BE2C (cell line): ENCODE results near the gene CCDC191.
A peak's percentile ranks its signal among the peaks of the same experiment; 100 is the strongest.

Experiments
- DNase-seq: peaks from one replicate; pipeline ENCODE4 v3.0.0-alpha.2; 2020
- H3K27me3 ChIP-seq: fragments of 250-450 bp; sonication (Bioruptor Pico); 2 replicates; pipeline ENCODE4 v1.5.1; 2020; ENCODE audit warnings: mild to moderate bottlenecking
- H3K36me3 ChIP-seq: fragments of 250-450 bp; sonication (Bioruptor Pico); 2 replicates; pipeline ENCODE4 v1.5.1; 2020; ENCODE audit warnings: mild to moderate bottlenecking
- H3K4me1 ChIP-seq: fragments of 250-450 bp; sonication (Bioruptor Pico); 2 replicates; pipeline ENCODE4 v1.5.1; 2020
- H3K4me3 ChIP-seq: 2 replicates; pipeline ENCODE4 v1.5.1; 2011; ENCODE audit warnings: low read depth, low read length
- H3K9me3 ChIP-seq: fragments of 250-450 bp; sonication (Bioruptor Pico); 2 replicates; pipeline ENCODE4 v1.5.1; 2020
- TF ChIP-seq, protein P1 (sequence below): IDR thresholded peaks from 2 replicates; pipeline ENCODE4 v1.5.1; 2012; ENCODE audit warnings: mild to moderate bottlenecking, low read depth, low read length

Gene CCDC191

DNA sequence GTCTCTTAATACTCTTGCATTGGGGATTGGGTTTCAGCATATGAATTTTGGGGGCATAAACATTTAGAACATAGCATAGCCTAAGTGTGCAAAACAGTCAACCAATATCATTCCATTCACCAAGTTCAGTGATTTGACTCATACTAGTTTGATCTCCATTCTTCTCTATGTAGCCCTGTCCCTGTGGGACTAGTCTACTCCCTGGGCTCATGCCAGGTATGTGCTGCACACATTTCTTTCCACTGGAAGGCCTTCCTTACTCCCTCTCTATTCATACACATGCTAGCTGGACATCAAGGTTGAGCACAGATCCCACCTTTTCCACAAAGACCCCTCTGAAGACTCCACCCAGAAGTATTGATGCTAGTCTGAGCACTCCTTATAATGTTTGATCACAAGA, 103.4 kb downstream of the CCDC191 start:
- no peak for DNase-seq
- H3K4me1 ChIP-seq = no peaks in the 10 kb centered on the region
- H3K9me3 ChIP-seq = no peaks in the 10 kb centered on the region
- no peak overlapping the region for H3K4me3 ChIP-seq
- H3K27me3 ChIP-seq = peaks cover 72% of the 10 kb centered on the region
- TF ChIP-seq, protein P1, sequence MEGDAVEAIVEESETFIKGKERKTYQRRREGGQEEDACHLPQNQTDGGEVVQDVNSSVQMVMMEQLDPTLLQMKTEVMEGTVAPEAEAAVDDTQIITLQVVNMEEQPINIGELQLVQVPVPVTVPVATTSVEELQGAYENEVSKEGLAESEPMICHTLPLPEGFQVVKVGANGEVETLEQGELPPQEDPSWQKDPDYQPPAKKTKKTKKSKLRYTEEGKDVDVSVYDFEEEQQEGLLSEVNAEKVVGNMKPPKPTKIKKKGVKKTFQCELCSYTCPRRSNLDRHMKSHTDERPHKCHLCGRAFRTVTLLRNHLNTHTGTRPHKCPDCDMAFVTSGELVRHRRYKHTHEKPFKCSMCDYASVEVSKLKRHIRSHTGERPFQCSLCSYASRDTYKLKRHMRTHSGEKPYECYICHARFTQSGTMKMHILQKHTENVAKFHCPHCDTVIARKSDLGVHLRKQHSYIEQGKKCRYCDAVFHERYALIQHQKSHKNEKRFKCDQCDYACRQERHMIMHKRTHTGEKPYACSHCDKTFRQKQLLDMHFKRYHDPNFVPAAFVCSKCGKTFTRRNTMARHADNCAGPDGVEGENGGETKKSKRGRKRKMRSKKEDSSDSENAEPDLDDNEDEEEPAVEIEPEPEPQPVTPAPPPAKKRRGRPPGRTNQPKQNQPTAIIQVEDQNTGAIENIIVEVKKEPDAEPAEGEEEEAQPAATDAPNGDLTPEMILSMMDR = no peak
- H3K36me3 ChIP-seq = no peaks in the 10 kb centered on the region

DNA sequence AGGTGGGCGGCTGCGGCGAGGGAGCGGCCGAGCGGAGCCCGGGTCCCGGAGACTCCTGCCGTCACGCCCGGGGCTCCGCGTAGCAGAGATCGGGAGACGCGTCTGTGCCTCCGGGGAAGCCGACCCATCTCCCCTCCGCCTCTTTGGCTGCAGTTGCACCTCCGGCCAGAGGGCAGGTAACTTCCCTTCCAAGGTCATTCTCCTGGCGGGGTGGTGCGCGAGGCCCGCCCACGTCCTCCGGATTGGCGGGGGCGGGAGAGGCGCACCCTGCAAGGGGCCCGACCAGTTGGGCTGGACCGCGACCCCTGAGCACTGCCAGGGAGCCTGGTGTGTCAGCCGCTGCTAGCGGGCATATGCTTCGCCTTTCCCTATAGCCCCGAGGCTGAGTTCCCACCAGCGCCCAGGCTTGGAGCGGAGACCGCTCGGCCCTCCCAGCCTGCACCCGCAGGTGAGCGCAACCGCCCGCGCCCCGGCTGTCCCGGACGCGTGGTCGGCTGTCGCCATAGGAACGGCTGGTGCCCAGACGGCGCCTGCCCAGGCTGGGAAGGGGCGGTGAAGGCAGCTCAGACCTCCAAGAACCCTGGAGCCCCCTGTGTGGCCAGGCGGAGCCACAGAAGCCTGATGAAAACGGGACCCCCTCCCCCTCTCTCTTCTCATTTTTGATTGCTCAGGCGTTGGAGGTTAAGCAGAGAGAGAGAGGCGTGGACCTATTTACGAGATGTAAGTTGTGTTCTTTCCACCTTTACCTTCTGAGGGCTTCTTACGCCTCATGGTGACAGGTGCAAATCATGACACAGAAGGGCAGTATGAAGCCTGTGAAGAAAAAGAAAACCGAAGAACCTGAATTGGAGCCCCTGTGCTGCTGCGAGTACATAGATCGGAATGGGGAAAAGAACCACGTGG, 108.1 kb downstream of the CCDC191 start:
- H3K9me3 ChIP-seq = no peaks in the 10 kb centered on the region
- H3K27me3 ChIP-seq = peaks cover 96% of the 10 kb centered on the region
- peak overlapping the region; percentile 32 for H3K4me3 ChIP-seq
- peak; percentile 17 for DNase-seq
- no peaks in the 10 kb centered on the region for H3K4me1 ChIP-seq
- no peaks in the 10 kb centered on the region for H3K36me3 ChIP-seq
- TF ChIP-seq, protein P1 = no peak

DNA sequence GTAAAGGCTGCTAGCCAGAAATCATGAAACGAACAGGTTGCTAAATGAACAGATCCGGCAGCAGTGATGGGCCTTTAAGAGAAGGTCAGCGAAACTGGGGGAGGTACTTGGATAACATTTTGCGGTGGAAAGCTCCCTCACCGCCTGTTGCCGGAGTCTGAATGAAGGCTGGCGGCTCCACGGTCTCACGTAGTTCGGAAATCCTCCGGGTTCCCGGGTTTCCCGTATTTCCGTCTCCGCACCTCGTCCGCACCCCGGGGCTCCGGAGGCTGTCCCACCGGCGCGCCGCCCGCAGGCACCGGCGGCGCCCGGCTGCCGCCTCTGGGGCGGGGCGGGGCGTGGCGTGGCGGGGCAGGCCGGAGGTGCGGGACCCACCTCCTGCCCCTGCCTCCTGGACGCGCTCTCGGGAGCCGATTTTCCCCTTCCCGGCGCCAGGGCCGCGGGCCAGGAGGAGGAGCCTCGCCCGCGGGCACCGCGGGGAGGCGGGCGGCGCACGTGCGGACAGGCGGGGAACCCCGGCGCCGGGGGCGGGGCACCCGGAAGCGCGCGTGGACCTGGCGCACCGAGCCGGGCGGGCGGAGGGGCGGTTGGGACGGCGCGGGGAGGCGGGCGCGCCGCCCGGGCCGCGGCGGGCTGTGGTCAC, 108.8 kb downstream of the CCDC191 start, which contains the start of gene ZDHHC23:
ZDHHC23 (plus strand) TSS at position 642 of the 643 bp plus-strand sequence. CDS start 790 bp downstream, outside the sequence.
- Histone ChIP-seq H3K27me3 (peaks cover 95% of the 10 kb centered on the region), H3K9me3 (no peaks in the 10 kb centered on the region), H3K4me3 (peak within 1 kb of the TSS; percentile 32), H3K36me3 (no peaks in the 10 kb centered on the region), H3K4me1 (no peaks in the 10 kb centered on the region)
- DNase-seq = peak; percentile 37
- TF ChIP-seq, protein P1 = no peak

DNA sequence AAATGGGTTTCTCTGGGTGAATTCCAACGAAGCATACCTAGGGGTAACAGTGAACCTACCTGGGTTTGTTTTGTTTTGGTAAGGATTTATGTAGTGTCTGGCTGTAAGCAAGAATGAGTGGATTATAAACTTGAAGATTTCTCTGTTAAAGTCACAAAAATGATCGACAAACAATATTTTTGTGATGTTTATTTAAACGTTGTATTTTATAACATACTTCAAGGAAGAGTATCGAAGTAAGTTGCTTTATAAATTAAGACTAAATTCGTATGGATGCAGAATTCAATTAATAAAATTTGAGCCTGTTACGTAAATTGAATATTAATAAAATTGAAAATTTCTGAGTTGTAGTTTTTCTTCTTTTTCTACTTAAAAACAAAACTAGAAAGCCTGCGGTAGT, 109.5 kb downstream of the CCDC191 start:
- Histone ChIP-seq H3K36me3 (no peaks in the 10 kb centered on the region), H3K4me1 (no peaks in the 10 kb centered on the region), H3K9me3 (no peaks in the 10 kb centered on the region), H3K4me3 (no peak overlapping the region), H3K27me3 (peaks cover 91% of the 10 kb centered on the region)
- TF ChIP-seq, protein P1 = no peak
- DNase-seq = no peak

DNA sequence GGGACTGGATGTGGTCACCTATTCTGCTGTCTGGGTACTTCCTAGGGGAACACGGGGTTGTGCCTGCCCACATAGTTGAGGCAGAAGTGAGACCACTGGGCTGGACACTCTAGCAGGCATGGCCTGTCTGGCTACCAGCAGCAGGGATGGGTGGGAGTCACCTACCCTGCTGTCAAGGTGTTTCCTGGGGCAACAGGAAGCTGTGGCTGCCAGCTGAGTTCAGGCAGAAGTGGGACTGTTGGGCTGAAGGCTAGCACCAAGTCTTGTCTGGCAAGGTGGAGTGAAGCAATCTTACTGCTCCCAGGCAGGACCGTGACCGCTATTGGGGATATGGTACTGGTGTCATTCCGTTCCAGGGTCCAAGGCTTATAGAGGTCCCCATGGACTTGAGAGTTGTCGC, 128.8 kb downstream of the CCDC191 start:
- TF ChIP-seq, protein P1 = no peak
- peaks cover 18% of the 10 kb centered on the region for H3K27me3 ChIP-seq
- no peak overlapping the region for H3K4me3 ChIP-seq
- H3K4me1 ChIP-seq = no peaks in the 10 kb centered on the region
- H3K36me3 ChIP-seq = no peaks in the 10 kb centered on the region
- DNase-seq = no peak
- H3K9me3 ChIP-seq = no peaks in the 10 kb centered on the region; the same call in none of the 2 replicates
